LNCaP clone FGC (cell line): ENCODE data around the gene TAS2R38.

Experiments used
- DNase-seq: peaks from one replicate; pipeline ENCODE4 v3.0.0-alpha.2; 2011; ENCODE audit warnings: low read depth
- H3K4me3 ChIP-seq: 2 replicates; pipeline ENCODE4 v1.5.1; 2011; ENCODE audit warnings: mild to moderate bottlenecking, low read depth, low read length, control low read depth
- CTCF ChIP-seq: IDR thresholded peaks from 2 replicates; pipeline ENCODE4 v1.5.1; 2012; ENCODE audit warnings: mild to moderate bottlenecking; ENCODE audit not compliant: control insufficient read depth, insufficient read depth; ENCODE audit errors: extremely low read depth

The TAS2R38 gene

GRCh38 chr7:142002179-142002578, 28.6 kb upstream of the TAS2R38 start:
- no peak for DNase-seq
- TF ChIP-seq CTCF: no peak

GRCh38 chr7:142001163-142001874, 27.7 kb upstream of the TAS2R38 start:
- TF ChIP-seq CTCF: no peak
- DNase-seq: no peak
- no peak overlapping the region for H3K4me3 ChIP-seq

More at GRCh38 chr7:142002179-142002578, 28.6 kb upstream of the TAS2R38 start:
- H3K4me3 ChIP-seq: no peak overlapping the region

- no peak for TF ChIP-seq CTCF
- no peak for DNase-seq
- H3K4me3 ChIP-seq: no peak overlapping the region
Measured at GRCh38 chr7:142000244-142000643, 26.7 kb upstream of the TAS2R38 start.

- no peak overlapping the region for H3K4me3 ChIP-seq
- no peak for DNase-seq
- no peak for TF ChIP-seq CTCF
Measured at GRCh38 chr7:141999058-141999623, 25.6 kb upstream of the TAS2R38 start.

GRCh38 chr7:141993354-141993753, 19.8 kb upstream of the TAS2R38 start:
- TF ChIP-seq CTCF: no peak
- no peak for DNase-seq
- no peak overlapping the region for H3K4me3 ChIP-seq

GRCh38 chr7:141992688-141993087, 19.1 kb upstream of the TAS2R38 start:
- DNase-seq: no peak
- TF ChIP-seq CTCF: no peak
- no peak overlapping the region for H3K4me3 ChIP-seq

GRCh38 chr7:141992156-141992555, 18.6 kb upstream of the TAS2R38 start:
- no peak for DNase-seq
- no peak overlapping the region for H3K4me3 ChIP-seq
- TF ChIP-seq CTCF: no peak
